ENCODE results near the gene ADGRG6. TPM values are rescaled to one million over a fixed set of nuclear protein-coding genes. Genes with fewer than 3 reads are reported as not detected.

The ADGRG6 gene
- total and polyA plus RNA-seq, 8 donors, result 1.1 to 102 (median 8.9) TPM

GRCh38 chr6:142335415-142335814, 33.6 kb downstream of the ADGRG6 start:
- no peaks in the 10 kb centered on the region for H3K9me3 ChIP-seq
- H3K4me1 ChIP-seq, result no peaks in the 10 kb centered on the region
- TF ChIP-seq POLR2AphosphoS5 (IDR thresholded peaks at IDR 0.05) (no peak), EP300 (IDR thresholded peaks at IDR 0.05) (no peak), POLR2A (IDR thresholded peaks at IDR 0.05) (no peak)
- TF ChIP-seq, protein P1, sequence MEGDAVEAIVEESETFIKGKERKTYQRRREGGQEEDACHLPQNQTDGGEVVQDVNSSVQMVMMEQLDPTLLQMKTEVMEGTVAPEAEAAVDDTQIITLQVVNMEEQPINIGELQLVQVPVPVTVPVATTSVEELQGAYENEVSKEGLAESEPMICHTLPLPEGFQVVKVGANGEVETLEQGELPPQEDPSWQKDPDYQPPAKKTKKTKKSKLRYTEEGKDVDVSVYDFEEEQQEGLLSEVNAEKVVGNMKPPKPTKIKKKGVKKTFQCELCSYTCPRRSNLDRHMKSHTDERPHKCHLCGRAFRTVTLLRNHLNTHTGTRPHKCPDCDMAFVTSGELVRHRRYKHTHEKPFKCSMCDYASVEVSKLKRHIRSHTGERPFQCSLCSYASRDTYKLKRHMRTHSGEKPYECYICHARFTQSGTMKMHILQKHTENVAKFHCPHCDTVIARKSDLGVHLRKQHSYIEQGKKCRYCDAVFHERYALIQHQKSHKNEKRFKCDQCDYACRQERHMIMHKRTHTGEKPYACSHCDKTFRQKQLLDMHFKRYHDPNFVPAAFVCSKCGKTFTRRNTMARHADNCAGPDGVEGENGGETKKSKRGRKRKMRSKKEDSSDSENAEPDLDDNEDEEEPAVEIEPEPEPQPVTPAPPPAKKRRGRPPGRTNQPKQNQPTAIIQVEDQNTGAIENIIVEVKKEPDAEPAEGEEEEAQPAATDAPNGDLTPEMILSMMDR (IDR thresholded peaks at IDR 0.05), result no peak
- H3K27me3 ChIP-seq, result no peaks in the 10 kb centered on the region
- DNase-seq, result no peak
- intact Hi-C loops (cut with DNase I; ENCODE audit: low total_unique reads), result no loop called here
- H3K27ac ChIP-seq, result no peak overlapping the region
- no peak overlapping the region for H3K4me3 ChIP-seq
- WGBS, 5 donors, result 80 to 89% (median 82%) methylated on average over 2 of the region's 2 CpGs
- no peaks in the 10 kb centered on the region for H3K36me3 ChIP-seq

DNA sequence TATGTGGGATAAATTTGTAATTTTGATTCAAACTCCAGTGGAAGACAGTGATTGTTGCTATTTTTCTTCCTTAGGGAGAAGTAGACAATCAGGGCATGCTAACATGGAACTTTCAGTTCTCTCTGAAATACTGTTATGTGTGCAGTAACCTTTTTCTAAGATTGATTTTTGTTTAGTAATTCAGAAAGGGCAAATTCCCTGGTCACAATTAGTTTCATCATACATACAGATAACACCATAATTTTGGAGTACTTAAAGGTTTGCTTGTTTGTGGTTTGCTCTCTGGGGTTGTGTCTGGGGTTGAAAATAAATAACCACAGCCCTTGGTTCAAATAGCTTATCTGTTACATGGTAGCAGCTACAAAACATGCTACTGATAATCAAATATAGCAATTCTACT, 34.4 kb downstream of the ADGRG6 start:
- Histone ChIP-seq H3K9me3 (no peaks in the 10 kb centered on the region), H3K4me1 (no peaks in the 10 kb centered on the region), H3K27me3 (no peaks in the 10 kb centered on the region), H3K27ac (no peak overlapping the region), H3K36me3 (no peaks in the 10 kb centered on the region), H3K4me3 (no peak overlapping the region)
- intact Hi-C loops (cut with DNase I; ENCODE audit: low total_unique reads), result no loop called here
- DNase-seq, result no peak
- TF ChIP-seq, protein P1 (IDR thresholded peaks at IDR 0.05), result no peak
- no peak for TF ChIP-seq POLR2A (IDR thresholded peaks at IDR 0.05)
- no peak for TF ChIP-seq EP300 (IDR thresholded peaks at IDR 0.05)
- no peak for TF ChIP-seq POLR2AphosphoS5 (IDR thresholded peaks at IDR 0.05)

GRCh38 chr6:142336787-142337186, 35.0 kb downstream of the ADGRG6 start:
- no peaks in the 10 kb centered on the region for H3K9me3 ChIP-seq
- WGBS, 5 donors, result 76 to 94% (median 81%) methylated on average over 3 of the region's 3 CpGs
- H3K4me1 ChIP-seq, result no peaks in the 10 kb centered on the region
- no peaks in the 10 kb centered on the region for H3K36me3 ChIP-seq
- no peak overlapping the region for H3K27ac ChIP-seq
- intact Hi-C loops (cut with DNase I; ENCODE audit: low total_unique reads), result no loop called here
- no peak overlapping the region for H3K4me3 ChIP-seq
- DNase-seq, result no peak
- TF ChIP-seq POLR2A (IDR thresholded peaks at IDR 0.05) (no peak), EP300 (IDR thresholded peaks at IDR 0.05) (no peak), POLR2AphosphoS5 (IDR thresholded peaks at IDR 0.05) (no peak)
- TF ChIP-seq, protein P1 (IDR thresholded peaks at IDR 0.05), result no peak
- H3K27me3 ChIP-seq, result no peaks in the 10 kb centered on the region

- TF ChIP-seq POLR2AphosphoS5 (IDR thresholded peaks at IDR 0.05), result no peak
- no peak for TF ChIP-seq EP300 (IDR thresholded peaks at IDR 0.05)
- Histone ChIP-seq H3K9me3 (no peaks in the 10 kb centered on the region), H3K27me3 (no peaks in the 10 kb centered on the region), H3K4me3 (no peak overlapping the region), H3K4me1 (no peaks in the 10 kb centered on the region), H3K36me3 (no peaks in the 10 kb centered on the region), H3K27ac (no peak overlapping the region)
- intact Hi-C loops (cut with DNase I; ENCODE audit: low total_unique reads), result no loop called here
- WGBS, 5 donors, result 87 to 93% (median 88%) methylated on average over 2 of the region's 2 CpGs
- DNase-seq, result no peak
These were observed 37.3 kb downstream of the ADGRG6 start for GRCh38 chr6:142339113-142339512.

DNA sequence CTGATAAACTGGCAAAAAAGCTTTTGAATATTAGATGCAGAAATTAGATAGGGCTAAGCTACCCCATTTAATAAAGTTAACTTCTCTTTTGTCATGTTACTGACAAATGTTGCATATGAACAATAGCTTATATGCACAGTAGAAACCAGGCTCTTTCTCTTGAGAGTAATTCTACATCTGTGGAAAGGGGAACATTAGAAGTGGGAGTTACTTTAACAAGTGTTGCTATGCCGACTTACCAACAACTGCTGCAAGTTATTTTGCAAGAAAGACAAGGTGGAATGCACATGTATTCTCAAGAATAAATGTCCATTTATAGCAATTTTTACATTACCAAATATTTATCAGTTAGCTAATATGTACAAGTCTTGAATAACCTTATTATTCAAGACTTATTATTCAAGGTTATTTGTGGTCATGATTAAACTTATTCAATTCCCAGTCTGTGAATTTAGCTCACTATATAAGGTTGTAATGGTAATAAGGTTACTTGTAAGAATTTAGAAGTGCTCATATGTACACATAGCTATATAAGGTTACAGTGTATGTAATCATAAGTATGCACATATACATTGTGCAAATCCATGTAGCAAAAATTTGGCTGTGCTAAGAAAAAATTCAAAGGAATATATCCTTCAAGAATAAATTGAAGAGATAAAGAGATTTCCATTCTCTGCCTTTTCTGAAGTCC, 38.3 kb downstream of the ADGRG6 start:
- Histone ChIP-seq H3K4me1 (no peaks in the 10 kb centered on the region), H3K4me3 (no peak overlapping the region), H3K36me3 (no peaks in the 10 kb centered on the region), H3K27me3 (no peaks in the 10 kb centered on the region), H3K9me3 (no peaks in the 10 kb centered on the region), H3K27ac (no peak overlapping the region)
- no peak for DNase-seq
- TF ChIP-seq, protein P1 (IDR thresholded peaks at IDR 0.05), result no peak
- no peak for TF ChIP-seq POLR2A (IDR thresholded peaks at IDR 0.05)
- no peak for TF ChIP-seq EP300 (IDR thresholded peaks at IDR 0.05)
- no peak for TF ChIP-seq POLR2AphosphoS5 (IDR thresholded peaks at IDR 0.05)
- intact Hi-C loops (cut with DNase I; ENCODE audit: low total_unique reads), result no loop called here
- 74 to 90% (median 82%) methylated on average over 1 of the region's 1 CpG for WGBS, 5 donors
